Lower leg skin (tissue), 3 donors: ENCODE results near the gene ABHD17A.

Experiments
- POLR2A ChIP-seq, 2 donors: fragments of 450-650 bp; IDR thresholded peaks; one replicate each; pipeline ENCODE4 v1.6.1; 2016 to 2017; ENCODE audit warnings: antibody characterized with exemption in 2 of 2, mild to moderate bottlenecking in 1 of 2, moderate library complexity in 1 of 2
- TF ChIP-seq, protein P1 (sequence below), 3 donors: fragments of 450-650 bp; IDR thresholded peaks; one replicate each; pipeline ENCODE4 v1.5.1; 2016; ENCODE audit warnings: antibody characterized with exemption in 3 of 3, mild to moderate bottlenecking in 3 of 3, moderate library complexity in 2 of 3

DNA sequence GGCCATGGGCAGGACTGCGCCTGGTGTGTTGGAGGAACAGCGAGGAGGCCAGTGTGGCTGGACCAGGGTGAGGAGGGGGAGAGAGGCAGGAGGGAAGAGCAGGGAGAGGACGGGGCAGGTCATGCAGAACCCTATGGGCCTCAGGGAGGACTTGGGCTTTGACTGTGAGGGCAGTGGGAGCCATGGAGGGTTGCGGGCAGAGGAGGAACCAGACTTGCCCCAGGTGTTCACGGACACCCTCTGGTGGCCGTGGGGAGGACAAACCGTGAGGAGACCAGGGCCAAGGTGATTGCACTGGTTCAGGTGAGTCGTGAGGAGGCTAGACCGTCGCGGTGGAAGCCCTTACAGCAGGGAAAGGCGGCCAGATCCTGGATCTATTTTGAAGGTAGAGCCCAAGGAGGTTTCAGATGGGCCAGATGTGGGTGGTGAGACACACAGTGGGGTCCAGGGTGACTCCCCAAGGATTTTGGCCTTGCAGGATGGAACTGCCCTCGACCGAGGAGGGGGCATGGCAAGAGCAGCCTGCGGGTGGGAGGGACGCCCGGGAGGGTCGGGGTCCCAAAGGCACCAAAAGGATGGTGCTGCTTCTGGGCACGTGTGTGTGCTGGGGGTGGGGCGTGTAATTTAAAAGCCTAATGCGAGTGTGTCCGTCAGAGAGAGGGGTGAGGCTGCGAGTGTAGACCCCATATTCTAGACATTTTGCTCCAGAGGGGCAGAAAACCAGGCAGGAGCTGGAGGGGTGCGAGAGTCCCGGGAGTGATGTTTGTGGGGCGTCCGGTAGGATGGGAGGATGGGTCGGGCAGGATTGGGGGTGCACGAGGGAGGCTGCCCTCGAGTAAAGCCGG lies 34.3 kb downstream of the ABHD17A start:
- no peak for TF ChIP-seq POLR2A (IDR thresholded peaks at IDR 0.05)
- TF ChIP-seq, protein P1, sequence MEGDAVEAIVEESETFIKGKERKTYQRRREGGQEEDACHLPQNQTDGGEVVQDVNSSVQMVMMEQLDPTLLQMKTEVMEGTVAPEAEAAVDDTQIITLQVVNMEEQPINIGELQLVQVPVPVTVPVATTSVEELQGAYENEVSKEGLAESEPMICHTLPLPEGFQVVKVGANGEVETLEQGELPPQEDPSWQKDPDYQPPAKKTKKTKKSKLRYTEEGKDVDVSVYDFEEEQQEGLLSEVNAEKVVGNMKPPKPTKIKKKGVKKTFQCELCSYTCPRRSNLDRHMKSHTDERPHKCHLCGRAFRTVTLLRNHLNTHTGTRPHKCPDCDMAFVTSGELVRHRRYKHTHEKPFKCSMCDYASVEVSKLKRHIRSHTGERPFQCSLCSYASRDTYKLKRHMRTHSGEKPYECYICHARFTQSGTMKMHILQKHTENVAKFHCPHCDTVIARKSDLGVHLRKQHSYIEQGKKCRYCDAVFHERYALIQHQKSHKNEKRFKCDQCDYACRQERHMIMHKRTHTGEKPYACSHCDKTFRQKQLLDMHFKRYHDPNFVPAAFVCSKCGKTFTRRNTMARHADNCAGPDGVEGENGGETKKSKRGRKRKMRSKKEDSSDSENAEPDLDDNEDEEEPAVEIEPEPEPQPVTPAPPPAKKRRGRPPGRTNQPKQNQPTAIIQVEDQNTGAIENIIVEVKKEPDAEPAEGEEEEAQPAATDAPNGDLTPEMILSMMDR (IDR thresholded peaks at IDR 0.05), result no peak
